ENCODE data around the gene BTBD1. TPM values are rescaled to one million over a fixed set of nuclear protein-coding genes. Genes with fewer than 3 reads are reported as not detected.

BTBD1 gene
- total RNA-seq, 1 experiment from 2014 or later = 83.9 TPM

DNA sequence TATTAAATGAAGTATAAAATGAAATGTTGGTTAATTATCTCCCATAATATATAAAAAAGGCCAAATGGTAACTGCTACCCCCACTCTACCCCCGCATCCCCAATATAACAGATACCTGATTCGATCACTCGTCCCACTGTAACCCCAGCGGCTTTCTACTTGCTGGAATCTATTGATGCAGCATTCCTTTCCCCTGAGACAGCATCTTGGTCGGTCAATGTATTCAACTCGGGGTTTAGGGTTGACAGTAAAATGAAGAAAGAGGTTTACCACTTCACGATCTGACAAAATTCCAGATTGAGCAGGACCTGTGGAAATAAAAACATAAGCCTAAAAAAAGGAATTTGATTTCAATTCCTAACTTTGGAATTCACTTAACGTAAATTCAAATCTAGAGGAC, 37.0 kb downstream of the BTBD1 start:
- ATAC-seq (no peak), DNase-seq (no peak)
- Histone ChIP-seq H3K9me3 (ENCODE audit: low read length) (no peaks in the 10 kb centered on the region), H2AFZ (ENCODE audit: low read length) (no peak overlapping the region), H3K4me1 (ENCODE audit: insufficient read depth, low read length) (no peaks in the 10 kb centered on the region), H3K27ac (ENCODE audit: low read length) (no peak overlapping the region), H3K9ac (ENCODE audit: low read length) (no peak overlapping the region), H3F3A (ENCODE audit: low read length, unreplicated experiment) (no peaks in the 10 kb centered on the region), H3K27me3 (ENCODE audit: low read length) (no peaks in the 10 kb centered on the region), H3K9me2 (replicated peaks; ENCODE audit: low read length) (no peaks in the 10 kb centered on the region), H3K36me3 (ENCODE audit: low read depth, low read length) (peaks cover 17% of the 10 kb centered on the region), H3K4me2 (ENCODE audit: low read length) (no peak overlapping the region), H3K4me3 (ENCODE audit: low read length) (no peak overlapping the region), H4K20me1 (ENCODE audit: low read length) (no peaks in the 10 kb centered on the region), H3K79me2 (ENCODE audit: low read length) (peaks cover 41% of the 10 kb centered on the region)
- intact Hi-C loops (cut with micrococcal nuclease) = no loop called here
- ChIA-PET POLR2A (ENCODE audit: unreplicated experiment) (no interaction called here), CTCF (no interaction called here)
- no TSS peak for BruUV-seq (replicated peaks)
- TF ChIP-seq, protein P1, sequence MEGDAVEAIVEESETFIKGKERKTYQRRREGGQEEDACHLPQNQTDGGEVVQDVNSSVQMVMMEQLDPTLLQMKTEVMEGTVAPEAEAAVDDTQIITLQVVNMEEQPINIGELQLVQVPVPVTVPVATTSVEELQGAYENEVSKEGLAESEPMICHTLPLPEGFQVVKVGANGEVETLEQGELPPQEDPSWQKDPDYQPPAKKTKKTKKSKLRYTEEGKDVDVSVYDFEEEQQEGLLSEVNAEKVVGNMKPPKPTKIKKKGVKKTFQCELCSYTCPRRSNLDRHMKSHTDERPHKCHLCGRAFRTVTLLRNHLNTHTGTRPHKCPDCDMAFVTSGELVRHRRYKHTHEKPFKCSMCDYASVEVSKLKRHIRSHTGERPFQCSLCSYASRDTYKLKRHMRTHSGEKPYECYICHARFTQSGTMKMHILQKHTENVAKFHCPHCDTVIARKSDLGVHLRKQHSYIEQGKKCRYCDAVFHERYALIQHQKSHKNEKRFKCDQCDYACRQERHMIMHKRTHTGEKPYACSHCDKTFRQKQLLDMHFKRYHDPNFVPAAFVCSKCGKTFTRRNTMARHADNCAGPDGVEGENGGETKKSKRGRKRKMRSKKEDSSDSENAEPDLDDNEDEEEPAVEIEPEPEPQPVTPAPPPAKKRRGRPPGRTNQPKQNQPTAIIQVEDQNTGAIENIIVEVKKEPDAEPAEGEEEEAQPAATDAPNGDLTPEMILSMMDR (conservative IDR thresholded peaks at IDR 0.05; ENCODE audit: low read depth, low read length) = no peak
- TF ChIP-seq EZH2 (IDR thresholded peaks at IDR 0.05; ENCODE audit: low read length, unreplicated experiment) (no peak), EZH2phosphoT487 (IDR thresholded peaks at IDR 0.05; ENCODE audit: borderline replicate concordance, low read length) (no peak)

DNA sequence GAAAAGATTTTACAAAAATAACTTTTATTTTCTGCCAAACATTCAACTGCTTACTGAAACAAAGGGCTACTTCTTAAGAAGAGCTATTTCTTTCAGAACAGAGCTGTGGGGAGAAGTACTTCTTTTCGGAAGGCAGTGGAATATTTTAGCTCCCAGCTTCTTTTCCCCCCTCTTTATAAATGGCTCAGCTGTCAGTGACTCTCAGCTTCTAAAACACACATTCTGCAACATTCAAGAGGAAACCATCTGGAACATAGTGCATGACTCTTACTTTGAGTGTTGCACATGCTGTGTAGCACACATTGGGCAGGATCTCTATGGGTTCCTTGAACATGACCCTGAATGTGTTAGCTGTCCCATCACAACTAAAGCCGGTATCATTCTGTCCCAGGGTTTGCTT, 48.6 kb downstream of the BTBD1 start:
- TF ChIP-seq EZH2 (IDR thresholded peaks at IDR 0.05; ENCODE audit: low read length, unreplicated experiment) (no peak), EZH2phosphoT487 (IDR thresholded peaks at IDR 0.05; ENCODE audit: borderline replicate concordance, low read length) (no peak)
- TF ChIP-seq, protein P1 (conservative IDR thresholded peaks at IDR 0.05; ENCODE audit: low read depth, low read length) = no peak
- peaks cover 28% of the 10 kb centered on the region for H3K36me3 ChIP-seq (ENCODE audit: low read depth, low read length)
- H3K79me2 ChIP-seq (ENCODE audit: low read length) = no peaks in the 10 kb centered on the region
- no peaks in the 10 kb centered on the region for H3K4me1 ChIP-seq (ENCODE audit: insufficient read depth, low read length)
- no peaks in the 10 kb centered on the region for H3F3A ChIP-seq (ENCODE audit: low read length, unreplicated experiment)
- no peak overlapping the region for H3K4me3 ChIP-seq (ENCODE audit: low read length)
- no peaks in the 10 kb centered on the region for H3K27me3 ChIP-seq (ENCODE audit: low read length)
- no peaks in the 10 kb centered on the region for H3K9me3 ChIP-seq (ENCODE audit: low read length)
- ATAC-seq = no peak
- no peak overlapping the region for H2AFZ ChIP-seq (ENCODE audit: low read length)
- no peaks in the 10 kb centered on the region for H3K9me2 ChIP-seq (replicated peaks; ENCODE audit: low read length)
- DNase-seq = no peak
- ChIA-PET CTCF (no interaction called here), POLR2A (ENCODE audit: unreplicated experiment) (no interaction called here)
- BruUV-seq (replicated peaks) = no TSS peak
- no peak overlapping the region for H3K27ac ChIP-seq (ENCODE audit: low read length)
- no peak overlapping the region for H3K9ac ChIP-seq (ENCODE audit: low read length)
- no peak overlapping the region for H3K4me2 ChIP-seq (ENCODE audit: low read length)
- no peaks in the 10 kb centered on the region for H4K20me1 ChIP-seq (ENCODE audit: low read length)
- intact Hi-C loops (cut with micrococcal nuclease) = no loop called here

DNA sequence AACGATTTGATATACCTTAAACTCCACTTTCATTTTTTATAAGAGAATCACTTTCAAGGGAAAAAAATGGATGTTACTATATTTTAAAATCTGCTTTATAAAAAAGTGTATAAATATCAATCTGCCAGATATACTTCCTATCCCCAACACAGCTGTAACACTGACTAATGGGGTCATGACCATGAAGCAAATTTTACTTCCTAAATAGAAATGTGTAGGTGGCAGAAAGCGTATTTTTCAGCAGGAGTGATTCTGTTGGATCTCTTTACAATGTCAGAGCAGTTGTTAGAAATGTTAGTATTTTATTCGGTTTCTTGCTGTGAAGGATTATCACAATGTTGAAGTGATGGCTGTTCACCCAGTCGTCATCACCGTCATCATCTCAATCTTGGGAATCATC, 50.1 kb downstream of the BTBD1 start:
- BruUV-seq (replicated peaks) = no TSS peak
- no peaks in the 10 kb centered on the region for H3K9me3 ChIP-seq (ENCODE audit: low read length)
- CTCF ChIA-PET = no interaction called here

More for the DNA sequence above, 50.1 kb downstream of the BTBD1 start:
- Histone ChIP-seq H3K4me1 (ENCODE audit: insufficient read depth, low read length) (peaks cover 2% of the 10 kb centered on the region; the same call in 1 of the 2 replicates), H3K79me2 (ENCODE audit: low read length) (no peaks in the 10 kb centered on the region), H3K9me2 (replicated peaks; ENCODE audit: low read length) (no peaks in the 10 kb centered on the region), H3K27ac (ENCODE audit: low read length) (no peak overlapping the region), H3K27me3 (ENCODE audit: low read length) (no peaks in the 10 kb centered on the region), H3K4me2 (ENCODE audit: low read length) (no peak overlapping the region), H4K20me1 (ENCODE audit: low read length) (no peaks in the 10 kb centered on the region), H2AFZ (ENCODE audit: low read length) (no peak overlapping the region), H3K36me3 (ENCODE audit: low read depth, low read length) (peaks cover 28% of the 10 kb centered on the region), H3K4me3 (ENCODE audit: low read length) (no peak overlapping the region), H3F3A (ENCODE audit: low read length, unreplicated experiment) (no peaks in the 10 kb centered on the region), H3K9ac (ENCODE audit: low read length) (no peak overlapping the region)
- TF ChIP-seq EZH2phosphoT487 (IDR thresholded peaks at IDR 0.05; ENCODE audit: borderline replicate concordance, low read length) (no peak), EZH2 (IDR thresholded peaks at IDR 0.05; ENCODE audit: low read length, unreplicated experiment) (no peak)
- TF ChIP-seq, protein P1 (conservative IDR thresholded peaks at IDR 0.05; ENCODE audit: low read depth, low read length) = no peak
- ATAC-seq (no peak), DNase-seq (no peak)
- intact Hi-C loops (cut with micrococcal nuclease) = no loop called here
- POLR2A ChIA-PET (ENCODE audit: unreplicated experiment) = no interaction called here
